ENCODE data around the gene HES4.

DNA sequence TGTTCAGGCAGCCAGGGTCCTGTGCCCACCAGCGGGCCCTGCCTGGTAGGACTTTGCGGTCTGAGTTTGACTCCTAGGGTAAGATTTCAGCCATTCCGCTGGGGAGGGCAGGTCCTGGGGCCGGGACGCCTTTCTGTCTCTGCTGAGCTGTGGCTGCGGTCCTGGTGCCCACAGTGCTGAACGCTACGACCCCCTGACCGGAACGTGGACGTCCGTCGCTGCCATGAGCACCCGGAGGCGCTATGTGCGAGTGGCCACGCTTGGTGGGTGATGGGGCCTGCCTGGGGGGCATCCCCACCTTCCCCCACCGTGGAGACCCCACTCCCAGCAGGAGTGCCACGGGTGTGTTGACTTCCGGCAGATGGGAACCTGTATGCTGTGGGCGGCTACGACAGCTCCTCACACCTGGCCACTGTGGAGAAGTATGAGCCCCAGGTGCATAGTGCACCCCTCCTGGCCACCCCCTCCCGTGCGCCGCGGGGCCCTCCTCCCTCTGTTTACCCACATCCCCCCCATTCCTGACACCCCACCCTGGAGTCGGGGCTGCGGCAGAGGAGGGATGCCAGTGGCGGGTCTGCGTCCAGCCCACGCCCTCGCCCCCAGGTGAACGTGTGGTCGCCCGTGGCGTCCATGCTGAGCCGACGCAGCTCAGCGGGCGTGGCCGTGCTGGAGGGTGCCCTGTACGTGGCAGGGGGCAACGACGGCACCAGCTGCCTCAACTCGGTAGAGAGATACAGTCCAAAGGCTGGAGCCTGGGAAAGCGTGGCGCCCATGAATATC is 36.0 kb downstream of the HES4 start:
- TF ChIP-seq, protein P1, sequence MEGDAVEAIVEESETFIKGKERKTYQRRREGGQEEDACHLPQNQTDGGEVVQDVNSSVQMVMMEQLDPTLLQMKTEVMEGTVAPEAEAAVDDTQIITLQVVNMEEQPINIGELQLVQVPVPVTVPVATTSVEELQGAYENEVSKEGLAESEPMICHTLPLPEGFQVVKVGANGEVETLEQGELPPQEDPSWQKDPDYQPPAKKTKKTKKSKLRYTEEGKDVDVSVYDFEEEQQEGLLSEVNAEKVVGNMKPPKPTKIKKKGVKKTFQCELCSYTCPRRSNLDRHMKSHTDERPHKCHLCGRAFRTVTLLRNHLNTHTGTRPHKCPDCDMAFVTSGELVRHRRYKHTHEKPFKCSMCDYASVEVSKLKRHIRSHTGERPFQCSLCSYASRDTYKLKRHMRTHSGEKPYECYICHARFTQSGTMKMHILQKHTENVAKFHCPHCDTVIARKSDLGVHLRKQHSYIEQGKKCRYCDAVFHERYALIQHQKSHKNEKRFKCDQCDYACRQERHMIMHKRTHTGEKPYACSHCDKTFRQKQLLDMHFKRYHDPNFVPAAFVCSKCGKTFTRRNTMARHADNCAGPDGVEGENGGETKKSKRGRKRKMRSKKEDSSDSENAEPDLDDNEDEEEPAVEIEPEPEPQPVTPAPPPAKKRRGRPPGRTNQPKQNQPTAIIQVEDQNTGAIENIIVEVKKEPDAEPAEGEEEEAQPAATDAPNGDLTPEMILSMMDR (IDR thresholded peaks at IDR 0.05): no peak
- TF ChIP-seq POLR2AphosphoS5 (IDR thresholded peaks at IDR 0.05) (no peak), POLR2A (IDR thresholded peaks at IDR 0.05) (no peak)
